HG03565 (cell line): ENCODE measurements around the gene SIRT2.
A peak's percentile ranks its signal among the peaks of the same experiment; 100 is the strongest.

Experiments used
- ATAC-seq: cut with Tn5 transposase; IDR thresholded peaks from one replicate; pipeline ENCODE4 v1.9.1; 2021; ENCODE audit warnings: mild to moderate bottlenecking, moderate library complexity; ENCODE audit not compliant: unreplicated experiment

The SIRT2 gene

DNA sequence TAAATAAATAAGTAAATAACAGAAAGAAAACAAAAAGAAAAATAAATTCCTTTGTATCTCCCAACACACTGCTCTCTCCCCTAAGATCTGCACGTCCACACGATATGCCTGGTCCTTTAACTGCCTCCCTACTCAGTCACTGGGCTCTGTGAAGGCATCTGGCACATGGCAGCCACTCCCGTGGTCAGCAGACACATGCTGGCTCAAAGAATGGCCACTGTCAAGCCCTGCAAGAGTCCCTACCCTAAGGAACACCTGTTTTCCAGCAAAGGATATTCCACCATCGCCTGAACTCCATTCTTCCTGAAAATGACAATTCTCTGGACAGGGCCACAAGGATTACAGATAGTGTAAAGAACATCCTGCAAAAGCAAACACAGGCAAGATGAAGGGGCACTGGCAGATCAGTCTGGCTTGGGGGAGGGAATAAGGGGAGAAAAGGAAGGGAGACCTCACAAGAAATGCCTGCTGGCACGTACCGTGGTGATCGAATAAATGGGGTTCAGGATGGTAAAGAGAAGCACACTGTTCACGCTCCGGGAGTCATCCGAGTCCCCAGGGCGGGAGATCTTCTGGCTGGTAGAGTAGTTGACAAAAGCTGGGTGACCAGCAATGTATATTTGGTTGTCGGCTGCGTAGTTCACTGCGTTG lies 53.9 kb downstream of the SIRT2 start:
- ATAC-seq, result no peak

DNA sequence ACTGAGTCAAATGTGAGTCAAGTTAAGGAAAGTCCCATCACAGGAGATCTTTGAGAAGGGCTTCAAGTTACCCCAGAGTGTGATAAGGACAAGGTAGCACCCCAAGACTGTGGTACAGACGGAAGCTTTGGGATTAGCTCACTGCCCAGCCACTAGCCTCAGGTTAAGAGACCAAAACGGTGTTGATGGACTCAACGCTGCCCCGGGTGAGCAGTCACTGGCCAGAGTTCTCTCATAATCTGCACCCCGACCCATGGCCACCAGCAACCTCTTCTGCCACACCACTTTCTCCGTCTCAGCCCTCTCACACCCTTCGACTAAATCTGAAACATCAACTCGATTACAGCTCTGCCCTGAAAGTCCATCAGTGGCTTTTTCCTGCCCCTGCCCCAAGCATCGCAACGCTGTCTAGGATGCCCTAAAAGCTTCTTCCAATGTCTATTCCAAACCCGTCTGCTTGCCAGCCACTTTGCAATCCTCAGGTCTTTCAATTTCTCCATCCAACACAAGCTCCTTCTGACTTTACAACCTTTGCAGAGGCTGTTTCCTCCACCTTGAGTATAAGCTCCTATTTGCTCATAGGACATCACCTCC lies 55.2 kb downstream of the SIRT2 start:
- no peak for ATAC-seq

- no peak for ATAC-seq
Observed at GRCh38 chr19:38843175-38843758, 56.2 kb downstream of the SIRT2 start.

- ATAC-seq, result no peak
Observed at GRCh38 chr19:38842439-38843174, 56.8 kb downstream of the SIRT2 start.

GRCh38 chr19:38841787-38842438 lies 57.5 kb downstream of the SIRT2 start:
- no peak for ATAC-seq

DNA sequence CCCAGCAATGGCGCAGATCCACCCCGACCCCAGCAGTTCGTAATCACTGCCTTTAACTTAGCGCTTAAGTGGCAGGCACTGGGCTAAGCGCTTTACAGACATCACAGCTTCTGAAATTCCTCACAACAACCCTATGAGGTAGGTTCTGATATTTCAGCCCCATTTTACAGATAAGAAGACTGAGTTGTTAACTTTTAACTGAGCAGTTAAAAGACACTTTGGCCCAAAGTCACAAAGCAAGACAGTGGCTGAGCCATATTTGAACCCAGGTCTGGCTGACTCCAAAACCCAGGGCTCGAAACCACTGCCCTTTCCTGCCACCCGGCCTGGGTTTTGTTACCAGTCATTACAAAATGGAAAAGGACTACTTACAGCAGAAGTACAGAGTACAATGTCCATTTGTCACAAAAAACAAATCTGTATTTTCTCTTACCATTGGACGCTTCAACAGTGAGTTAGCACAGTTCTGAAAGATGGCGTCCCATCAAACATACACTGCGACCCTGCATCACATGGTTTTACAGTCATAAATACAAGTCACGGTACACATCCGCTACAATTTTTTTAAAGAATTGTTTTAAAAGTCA lies 58.1 kb downstream of the SIRT2 start:
- no peak for ATAC-seq

- no peak for ATAC-seq
Observed at GRCh38 chr19:38840583-38840968, 58.8 kb downstream of the SIRT2 start.

DNA sequence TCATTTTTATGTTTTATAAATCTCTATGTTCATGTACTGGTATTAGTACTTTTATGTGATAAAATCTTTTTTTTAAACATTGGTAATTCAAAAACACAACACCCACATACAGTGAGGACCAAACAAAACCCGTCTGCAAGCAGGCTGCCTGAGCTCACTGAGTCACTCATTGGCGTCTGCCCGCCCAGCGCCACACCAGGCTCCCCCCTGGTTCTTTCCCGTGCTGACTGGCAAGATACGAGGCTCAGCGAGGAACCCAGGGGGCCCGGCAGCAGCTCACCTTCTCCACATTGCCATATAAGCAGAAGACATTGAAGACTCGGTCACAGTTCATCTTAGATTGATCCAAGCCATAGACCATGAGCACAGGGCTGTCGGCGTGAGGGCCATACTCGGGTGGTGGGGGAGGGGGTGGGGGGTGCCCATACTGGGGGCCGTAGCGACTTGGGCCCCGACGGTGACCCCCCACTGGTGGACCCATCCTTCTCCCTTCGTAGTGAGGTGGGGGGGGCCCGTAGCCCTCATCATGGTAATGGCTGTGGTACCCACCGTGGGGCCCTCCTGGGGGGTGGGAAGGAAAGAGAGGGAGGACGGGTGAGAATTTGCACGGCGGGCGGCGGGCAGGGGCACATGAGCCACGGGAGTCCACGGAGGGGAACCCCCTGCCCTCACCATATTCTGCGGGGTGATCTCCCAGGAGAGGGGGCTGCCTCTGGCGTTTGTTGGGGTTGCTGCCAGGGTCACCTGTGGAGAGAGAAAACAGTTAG lies 59.4 kb downstream of the SIRT2 start:
- ATAC-seq, result no peak

DNA sequence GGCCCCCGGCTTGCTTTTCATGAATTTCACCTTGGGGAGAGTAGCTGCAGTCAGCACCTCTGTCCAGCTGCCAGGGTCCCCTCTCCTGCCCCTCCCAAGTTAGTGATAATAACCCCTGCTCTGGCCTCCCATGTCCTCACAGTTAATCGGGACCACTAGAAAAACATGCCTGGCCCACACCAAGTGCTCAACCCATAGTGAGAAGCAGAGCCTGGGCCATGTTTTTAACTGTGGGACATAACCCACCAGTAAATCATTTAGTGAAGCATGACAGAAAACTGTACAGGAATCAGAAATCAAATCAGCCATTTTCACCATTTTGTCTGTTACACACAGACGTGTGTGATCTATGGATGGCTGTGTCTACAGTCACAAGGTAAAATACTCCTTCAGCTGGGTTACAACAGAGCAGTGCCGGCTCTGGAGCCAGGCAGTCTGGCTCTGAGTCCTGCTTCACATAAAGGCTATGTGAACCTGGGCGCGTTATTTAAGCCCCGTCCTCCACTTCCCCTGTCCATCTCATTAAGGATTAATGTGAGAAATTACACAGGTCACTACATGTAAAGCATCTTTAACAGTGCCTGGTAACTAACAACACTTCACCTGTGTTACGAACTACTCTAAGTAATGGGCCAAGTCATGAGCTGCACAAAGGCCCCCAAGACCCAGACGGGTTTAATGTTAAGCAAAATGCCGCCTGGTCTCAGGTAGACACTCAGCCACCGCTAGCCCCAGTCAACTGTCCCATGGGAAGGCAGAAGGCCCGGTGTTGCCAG lies 60.2 kb downstream of the SIRT2 start:
- no peak for ATAC-seq

GRCh38 chr19:38838208-38838985 lies 61.0 kb downstream of the SIRT2 start:
- no peak for ATAC-seq

DNA sequence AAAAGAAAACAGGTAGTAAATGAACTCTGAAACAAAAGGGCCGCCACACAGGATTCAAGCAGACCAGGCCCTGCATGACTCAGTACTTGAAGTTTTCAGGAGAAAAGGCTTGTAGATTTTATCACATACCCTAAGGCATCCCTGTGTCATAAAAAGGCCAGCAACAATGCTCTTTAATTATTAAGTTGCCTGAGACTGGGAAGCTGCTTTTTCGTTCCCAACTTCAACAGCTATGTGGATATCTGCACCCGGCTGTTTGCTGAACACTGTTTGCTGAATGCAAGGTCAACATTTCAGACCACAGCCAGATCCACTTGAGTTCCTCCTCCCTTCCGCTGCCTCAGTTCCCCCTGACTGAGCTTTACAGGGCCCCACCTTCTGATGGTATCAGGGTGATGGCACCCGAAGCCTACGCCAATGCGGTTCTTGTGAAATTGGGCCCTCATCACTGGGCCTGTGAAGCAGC lies 61.7 kb downstream of the SIRT2 start:
- ATAC-seq, result no peak

- no peak for ATAC-seq
Observed at GRCh38 chr19:38836983-38837626, 62.3 kb downstream of the SIRT2 start.

GRCh38 chr19:38836159-38836982 lies 63.0 kb downstream of the SIRT2 start:
- ATAC-seq, result no peak

- ATAC-seq, result no peak
Observed at GRCh38 chr19:38834590-38834989, 64.8 kb downstream of the SIRT2 start.

- ATAC-seq, result no peak
Observed at GRCh38 chr19:38834104-38834490, 65.3 kb downstream of the SIRT2 start.

- no peak for ATAC-seq
Observed at GRCh38 chr19:38833092-38833425, 66.4 kb downstream of the SIRT2 start.

DNA sequence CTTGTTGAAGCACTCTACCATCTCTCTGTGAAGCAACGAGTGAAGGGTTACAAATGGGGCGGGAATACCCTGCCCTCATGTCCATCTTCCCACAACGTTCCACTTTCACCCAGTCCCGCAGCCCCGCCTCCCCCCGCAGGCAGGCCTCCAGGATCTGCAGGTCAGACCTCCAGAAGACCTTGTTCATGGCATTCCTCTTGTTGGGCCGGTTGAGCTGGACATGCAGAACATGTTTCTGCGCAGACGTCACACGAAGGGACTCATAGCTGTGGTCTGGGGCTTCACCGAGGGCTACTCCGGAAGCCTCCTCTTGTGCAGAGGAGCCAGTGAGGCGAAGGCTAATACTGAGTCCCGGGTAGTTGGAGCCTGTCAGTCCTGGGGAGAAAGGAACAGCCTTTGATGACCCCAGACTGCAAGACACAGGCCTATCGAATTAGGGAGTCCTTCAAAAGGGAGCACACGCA lies 68.2 kb downstream of the SIRT2 start:
- peak; percentile 31 for ATAC-seq
